IPS-NIHi7 (cell line): ENCODE data around the gene STEAP3.
A peak's percentile ranks its signal among the peaks of the same experiment; 100 is the strongest.

ENCODE experiments used
- DNase-seq: peaks from one replicate; pipeline ENCODE4 v3.0.0; 2012; ENCODE audit warnings: mixed read lengths; ENCODE audit errors: extremely low spot score

Gene STEAP3

DNA sequence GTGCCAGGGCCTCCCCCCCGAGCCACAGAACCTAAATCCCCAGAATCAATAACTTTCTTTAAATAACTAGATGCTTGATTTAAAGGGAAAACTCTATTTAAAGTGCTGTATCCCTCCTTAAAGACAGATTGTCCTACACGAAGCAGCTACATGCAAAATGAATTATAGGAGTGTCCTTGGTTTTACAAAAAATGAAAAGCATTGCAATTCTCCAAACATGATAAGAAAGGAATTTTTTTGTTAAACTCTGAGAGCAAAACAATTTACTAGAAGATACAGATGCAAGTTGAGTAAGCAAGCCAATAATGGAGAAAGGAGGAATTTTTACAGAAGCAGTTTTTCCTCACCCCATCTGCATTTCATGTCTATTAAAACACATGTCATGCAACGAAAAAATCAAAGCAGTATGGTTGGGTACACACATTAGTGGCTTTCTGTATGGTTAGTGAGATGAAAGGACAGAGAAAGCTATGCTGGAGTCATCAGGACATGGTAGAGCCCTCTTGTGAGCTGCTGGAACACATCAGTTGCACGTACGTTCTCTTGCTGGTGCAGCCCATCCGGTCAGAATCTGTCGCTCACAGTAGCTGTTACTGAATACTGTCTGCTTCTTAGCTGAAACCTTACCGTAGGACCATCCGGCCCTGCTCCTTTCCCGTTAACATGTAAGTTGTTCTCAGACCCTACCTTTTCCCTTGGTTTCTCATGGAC, 25.9 kb upstream of the STEAP3 start:
- DNase-seq = no peak

DNA sequence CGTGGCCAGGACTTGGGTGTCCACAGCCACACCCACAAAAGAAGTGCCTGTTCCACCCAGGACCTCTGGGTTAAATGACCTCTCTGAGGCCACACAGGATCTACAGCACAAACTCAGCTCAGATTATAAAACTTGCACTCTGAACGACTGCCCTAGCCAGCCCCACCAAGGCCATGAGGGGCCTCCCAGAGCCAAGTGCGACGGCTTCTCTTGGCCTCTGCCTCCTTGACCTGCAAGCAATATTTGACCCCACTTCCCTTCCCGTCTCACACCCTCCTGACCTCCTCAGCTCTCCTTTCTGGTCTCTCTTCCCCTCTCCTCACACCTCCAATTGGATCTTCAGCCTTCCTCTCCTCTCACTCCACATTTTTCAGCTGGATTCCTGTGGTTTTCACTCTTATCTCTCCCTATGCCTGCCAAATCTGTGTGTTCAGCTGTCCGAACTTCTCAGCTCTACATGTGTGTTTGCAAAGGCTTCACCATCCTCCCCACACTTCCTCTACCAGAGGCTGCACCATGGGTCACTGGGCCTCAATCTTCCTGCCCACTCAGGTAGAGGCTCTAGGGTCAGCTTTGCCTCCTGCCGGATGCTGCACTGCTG, 25.3 kb upstream of the STEAP3 start:
- no peak for DNase-seq

DNA sequence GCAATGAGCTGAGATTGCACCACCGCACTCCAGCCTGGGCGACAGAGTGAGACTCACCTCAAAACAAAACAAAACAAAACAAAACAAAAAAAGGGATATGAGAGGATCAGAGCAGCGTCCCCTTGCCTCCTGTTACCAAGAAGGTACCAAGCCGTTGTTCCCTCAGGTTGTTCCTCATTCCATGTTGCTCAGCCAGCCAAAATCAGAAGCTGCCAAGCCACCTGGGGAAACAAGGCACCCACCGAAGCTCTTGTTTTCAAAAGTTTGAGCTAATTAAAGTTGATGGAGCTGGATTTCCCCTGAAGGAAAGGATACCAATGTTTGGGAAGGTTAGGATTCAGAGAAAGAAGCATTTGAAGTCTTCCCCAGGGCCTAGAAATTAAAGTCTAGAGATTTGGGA, 21.8 kb upstream of the STEAP3 start:
- DNase-seq = no peak

DNA sequence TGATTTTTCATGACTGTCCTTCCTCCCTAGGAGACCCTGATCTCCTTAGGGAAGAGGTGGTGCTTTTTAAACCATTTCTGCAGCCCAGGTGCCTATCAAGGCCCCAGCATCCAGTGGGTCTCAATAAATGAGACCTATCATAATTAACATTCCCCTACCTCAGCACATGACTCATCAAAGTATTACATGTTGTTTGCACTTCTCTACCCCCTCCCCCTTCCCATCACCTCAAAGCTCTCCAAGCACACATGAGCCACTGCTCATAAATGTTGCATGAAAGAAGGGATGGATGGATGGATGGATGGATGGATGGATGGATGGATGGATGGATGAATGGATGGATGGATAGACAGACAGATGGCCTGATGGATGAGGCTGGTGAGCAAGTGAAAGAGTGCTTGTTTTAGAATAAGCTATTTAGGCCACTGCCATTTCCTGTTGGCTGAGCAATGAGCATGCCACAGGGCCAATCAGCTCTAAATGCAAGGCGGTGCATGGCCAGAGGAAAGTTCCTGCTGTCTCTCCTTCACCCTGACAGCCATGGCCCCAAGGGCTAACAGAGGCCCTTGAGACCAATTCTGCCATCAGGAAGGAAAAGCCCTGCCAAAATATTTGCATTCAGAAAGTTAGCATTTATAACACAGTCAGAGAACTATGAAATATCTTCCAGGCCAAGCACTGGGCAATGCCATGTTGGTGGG, 20.9 kb upstream of the STEAP3 start:
- DNase-seq = no peak

DNA sequence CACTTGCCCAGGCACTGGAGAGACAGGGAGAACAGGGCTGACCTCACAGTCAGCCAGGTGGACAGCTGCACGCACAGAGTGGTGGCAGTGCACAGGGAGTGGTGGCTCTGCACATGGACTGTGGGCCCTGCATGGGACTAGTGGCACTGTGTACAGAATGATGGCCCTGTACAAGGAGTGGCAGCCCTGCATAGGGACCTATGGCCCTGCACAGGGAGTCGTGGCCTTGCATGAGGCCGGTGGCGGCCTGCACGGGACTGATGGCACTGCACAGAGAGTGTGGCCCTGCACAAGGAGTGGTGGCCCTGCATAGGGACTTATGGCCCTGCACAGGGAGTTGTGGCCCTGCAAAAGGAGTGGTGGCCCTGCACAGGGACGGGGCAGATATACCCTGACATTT, 19.1 kb upstream of the STEAP3 start:
- DNase-seq = no peak

DNA sequence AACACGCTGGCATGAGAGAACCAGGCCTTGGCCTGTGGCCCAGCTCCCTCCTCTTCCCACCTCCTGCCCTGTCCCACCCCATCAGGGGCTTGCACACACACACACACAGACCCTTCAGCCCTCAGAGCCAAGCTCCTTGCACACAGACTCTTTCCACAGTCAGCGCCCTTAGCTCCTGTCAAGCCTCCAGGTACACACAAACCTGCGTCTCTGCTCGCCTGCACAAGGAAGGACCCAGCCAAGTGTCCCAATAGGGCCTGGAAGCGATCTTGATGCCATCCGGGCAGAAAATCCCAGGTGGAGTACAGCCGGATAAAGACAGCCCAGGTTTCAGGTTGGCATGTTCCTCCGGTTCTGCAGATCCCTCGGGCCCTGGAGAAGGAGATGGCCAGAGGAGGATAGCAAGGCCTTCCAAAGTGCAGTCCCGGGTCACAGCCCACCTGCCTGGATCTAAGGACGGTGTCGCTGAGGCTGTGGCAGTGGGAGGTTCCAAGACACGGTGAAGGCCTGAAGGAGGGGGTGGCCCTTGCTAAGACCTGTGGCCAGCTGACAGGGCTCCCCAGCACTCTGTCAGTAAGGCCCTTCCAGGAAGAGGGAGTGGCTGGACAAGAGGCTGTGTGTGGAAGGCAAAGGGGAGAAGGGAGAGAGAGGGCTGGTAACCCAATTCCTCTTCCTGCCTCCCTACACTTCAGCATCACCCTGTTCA, 18.5 kb upstream of the STEAP3 start:
- no peak for DNase-seq

DNA sequence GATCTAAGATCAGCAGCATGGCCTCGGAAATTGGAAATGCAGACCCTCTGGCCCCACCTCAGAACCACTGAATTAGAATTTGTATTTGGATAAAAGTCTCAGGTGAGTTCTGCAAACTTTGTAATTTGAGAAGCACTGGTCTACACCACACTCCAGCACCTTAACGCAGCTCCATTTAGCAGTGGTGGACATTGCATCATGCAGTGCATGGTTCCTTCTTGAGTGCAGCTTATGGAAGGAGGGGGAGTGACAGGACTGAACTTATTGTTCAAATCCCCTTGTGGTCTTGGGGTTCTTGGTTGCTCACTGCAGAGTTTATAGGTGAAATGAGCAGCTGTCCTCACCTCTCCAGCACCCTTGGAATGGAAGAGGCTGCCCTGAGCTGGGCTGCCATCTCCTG, 17.4 kb upstream of the STEAP3 start:
- no peak for DNase-seq

DNA sequence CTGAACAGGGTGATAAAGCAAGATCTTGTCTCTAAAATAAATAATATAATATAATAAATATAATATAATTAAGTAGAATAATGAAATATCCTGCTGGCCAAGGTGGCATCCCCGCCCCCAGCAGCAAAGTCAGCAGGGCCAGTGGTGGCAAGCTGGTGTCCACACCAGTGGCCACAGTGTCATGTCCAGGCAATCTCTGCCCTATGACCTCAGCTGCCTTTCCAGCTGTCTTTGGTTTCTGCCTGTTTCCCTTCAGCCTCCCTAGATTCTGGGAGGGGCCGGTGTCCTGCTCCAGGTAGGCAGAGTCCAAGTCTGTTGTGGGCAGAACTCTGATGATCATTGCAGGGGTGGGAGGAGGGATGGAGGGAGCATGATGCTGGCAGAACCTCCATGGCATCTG, 16.2 kb upstream of the STEAP3 start:
- DNase-seq = no peak

DNA sequence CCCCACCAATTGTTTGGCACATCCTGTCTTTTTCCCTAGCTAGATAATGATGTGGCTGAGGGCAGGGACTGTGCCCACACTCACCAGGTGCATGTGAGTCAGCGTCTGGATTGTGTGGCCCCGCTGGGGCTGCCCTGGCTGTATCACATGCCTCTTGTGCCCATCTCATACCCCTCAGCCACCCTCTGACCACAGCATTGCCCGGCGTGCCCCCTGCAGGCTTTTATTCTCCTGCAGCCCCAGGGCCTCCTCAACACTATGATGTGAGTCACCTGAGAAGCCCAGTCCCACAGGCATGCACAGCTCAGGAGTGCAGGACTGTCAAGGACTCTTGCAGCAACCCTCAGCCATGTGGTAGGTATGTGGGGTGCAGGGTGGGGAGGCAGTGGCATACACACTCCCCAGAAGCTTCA, 14.8 kb upstream of the STEAP3 start:
- DNase-seq = no peak

DNA sequence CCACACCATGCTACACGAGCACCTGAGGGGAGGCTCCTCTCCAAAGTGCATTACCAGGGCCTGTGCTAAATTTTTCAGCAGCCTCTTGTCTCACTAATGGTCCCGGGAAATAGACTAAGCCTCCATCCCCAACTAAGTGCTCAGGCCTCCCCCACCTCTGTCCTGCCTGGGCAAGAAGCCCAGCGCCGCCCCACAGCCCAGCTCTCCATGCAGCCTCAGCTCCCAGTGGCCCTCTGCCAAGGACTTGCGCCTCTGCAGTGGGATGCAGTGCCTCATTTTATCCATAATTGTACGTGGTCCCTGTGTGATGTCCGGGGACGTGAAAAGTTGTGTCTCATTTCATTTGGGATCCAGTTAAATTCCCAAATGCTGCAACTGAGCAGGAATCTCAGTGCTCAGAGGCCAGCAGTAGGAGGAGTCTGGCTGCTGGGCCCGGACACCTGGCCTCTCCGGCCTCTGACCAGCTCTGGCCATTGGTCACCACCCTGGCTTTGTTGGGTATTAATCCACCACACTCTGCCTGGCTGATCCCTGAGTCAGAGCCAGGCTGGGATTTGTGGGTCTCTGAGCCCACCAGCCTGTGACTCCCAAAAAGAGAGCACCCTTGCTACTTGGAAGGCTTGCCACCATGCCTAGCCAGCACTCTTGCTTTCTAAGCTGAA, 11.4 kb upstream of the STEAP3 start:
- DNase-seq = no peak

DNA sequence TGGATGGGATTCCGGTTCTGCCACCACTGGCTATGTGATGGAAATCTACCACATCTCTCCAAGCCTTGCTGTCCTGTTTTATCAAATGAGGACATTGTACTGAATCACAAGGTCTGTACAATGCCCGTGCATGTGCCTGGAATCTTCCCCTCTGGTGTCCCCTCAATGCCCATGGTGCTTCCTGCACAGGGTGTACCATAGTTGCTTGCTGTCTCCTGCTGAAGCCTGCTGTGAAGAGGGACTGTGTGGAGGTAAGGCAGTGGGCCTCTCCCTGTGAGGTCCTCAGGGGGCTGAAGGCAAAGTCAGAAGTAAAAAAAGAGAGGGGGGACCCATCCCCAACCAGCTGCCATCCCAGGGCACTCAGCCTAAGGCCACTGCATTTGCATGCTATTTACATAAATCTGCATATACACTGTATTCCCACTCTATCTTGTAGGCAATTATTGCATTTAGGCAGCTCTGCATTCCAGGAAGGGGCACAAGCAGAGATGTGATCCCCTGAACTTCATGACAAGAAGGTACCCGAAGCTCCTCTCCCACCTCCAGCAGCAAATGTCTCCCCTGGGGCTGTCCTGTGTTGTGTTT, 9.1 kb upstream of the STEAP3 start:
- no peak for DNase-seq

DNA sequence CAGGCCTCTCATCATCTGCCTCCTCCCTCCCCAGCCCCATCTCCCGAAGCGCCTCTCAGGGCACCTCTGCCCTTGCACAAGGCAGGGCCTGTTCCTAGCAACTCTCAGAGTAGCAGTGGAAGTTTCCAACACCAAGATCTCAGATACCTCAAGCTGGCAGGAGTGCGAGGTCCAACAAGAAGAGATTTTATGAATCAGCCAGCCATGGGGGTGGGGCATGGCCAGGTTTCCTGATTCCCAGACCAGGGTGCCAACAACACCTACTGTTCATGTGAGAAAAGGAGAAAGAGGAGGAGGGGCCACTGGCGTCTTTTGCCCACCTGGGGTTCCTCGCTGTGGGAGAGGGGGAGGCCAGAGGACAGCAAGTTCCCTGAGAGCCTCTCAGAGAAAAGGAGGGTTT, 6.6 kb upstream of the STEAP3 start:
- DNase-seq = no peak

DNA sequence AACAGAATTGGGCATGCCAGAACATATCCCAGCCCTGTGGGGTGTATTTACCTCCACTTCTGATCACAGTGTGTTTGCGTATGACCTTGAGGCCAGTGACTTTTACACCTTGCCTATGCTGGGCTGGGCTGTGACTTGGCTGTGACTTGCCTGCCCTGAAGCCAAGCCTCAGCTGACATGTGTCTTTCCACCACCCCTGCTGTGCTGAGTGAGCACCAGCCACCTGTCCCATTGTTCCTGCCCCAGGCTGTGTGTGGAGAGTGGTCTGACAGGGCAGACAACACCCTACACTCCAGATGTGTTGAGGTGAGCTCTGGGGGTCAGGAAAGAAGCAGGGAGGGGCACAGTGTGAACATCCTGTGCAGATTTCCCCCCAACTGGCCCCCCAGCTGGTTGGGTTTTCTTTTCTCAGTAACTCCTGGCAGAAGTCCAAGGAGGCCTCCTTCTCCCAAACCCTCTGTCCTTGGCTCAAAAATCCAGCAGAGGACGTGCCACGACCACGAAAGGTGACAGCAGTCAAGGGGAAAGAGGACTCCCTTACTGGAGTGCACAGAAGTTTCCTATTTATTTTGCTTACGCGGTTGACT, 5.1 kb upstream of the STEAP3 start:
- peak; percentile 49 for DNase-seq

DNA sequence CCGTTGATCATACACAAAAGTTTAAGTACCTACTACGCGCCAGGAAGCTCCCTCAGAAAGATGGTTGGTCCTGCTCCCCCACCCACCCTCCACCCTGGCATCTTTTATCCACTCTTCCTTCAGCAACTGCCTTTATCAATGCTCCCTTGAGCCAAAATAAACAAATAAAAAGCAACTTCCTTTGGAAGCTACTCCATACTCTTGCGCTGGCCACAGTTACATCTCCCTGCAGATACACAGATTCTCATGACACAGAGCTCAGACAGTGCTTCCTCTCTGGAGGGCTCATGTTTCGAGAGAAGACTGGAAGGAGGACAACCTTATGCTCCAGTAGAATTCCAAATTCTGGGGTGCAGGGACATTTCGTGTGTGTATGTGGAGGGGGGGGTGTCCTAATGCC, 3.8 kb upstream of the STEAP3 start:
- no peak for DNase-seq

DNA sequence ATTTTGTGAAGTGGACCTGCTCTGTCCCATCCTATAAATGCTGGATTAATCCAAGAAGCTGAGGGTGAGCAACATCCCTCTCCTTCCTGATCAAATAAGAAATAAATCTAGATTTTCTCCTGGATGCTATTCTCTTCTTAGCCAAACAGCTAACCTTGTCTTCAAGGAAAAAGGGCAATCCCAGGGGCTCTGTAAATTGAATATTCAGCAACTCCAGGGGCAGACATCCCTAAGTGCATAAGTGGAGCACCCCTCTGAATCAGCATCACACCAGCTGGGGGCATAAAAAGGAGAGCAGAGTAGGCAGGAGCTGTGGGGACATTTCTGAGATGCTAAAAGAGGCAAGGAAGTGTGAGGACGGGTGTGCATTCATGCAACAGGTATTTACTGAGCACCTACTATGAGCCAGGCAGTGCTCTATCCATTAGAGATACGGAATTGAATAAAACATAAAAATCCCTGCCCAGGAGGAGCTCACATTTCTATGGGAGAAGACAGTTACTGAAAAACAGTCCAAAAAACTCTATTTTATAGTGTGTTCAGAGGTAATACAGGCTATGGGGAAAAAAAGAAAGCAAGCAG, 2.8 kb upstream of the STEAP3 start:
- DNase-seq = no peak

DNA sequence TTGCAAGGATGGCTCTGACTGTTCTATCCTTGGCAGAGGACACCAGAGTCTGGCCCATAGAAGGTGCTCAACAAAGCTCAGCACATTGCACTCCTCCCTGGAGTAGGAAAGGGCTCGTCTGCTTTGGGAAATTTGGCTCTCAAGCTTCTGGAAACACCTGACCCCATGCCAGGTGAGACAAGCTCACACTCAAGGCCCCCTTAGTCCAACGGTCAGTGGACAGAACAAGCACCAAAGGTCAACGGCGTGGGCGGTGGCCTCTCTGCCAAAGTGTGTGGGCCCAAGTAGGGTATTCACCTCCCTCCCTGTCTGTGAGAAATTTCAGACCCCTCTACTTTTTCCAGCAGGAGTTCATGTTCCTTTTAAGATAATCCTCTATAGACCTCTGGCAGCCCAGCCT, 2.0 kb upstream of the STEAP3 start:
- DNase-seq = no peak

DNA sequence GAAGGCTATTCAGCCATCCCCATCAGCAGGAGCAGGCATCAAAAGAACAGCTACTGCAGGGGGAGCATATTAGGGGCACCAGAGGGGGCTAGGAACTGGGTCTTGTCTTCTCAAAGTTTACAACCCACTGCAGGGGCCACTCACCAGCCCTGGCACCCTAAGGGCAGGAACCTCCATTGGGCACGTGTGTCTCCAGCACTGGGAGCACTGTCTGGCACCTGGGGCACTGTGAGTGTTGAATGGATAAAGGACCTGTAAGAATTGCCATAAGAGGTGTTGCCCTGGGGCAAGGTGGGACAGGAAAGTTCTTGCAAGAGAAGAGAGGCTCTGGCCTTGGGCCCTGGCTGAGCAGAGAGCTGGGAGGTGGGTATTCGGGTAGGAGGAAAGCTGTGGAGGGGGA, 1.4 kb upstream of the STEAP3 start:
- DNase-seq = no peak

DNA sequence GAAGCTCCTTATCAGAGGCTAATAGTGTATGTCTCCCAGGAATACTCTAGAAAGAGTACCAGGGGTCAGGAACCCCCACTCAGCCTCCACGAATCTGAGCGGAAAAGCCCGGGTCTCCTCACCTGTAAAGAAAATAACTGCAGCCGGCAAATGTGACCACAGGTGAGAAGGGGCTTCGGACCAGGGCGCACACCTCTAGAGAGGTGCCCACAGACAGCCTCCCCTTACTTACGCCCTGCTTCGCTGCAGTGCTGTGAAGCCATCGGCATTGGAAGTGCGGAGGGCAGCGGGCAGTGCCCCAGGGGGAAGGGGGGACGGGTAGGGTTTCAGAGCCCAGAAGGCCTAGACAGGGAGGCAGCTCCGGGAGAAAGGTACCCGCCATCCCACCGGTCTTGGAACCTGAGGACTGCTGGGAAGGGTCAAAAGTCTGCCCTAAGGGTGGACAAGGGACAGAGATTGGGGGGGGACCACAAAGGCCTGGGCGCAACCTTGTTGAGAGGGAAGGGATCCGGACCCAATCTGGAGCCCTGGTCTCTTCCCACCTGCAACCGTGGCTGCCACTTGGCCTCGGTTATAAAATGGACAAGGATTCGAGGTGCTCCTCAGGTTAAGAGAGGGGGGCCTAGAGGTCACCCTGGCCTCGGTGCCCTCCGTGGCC, 642 bp upstream of the STEAP3 start:
- no peak for DNase-seq

DNA sequence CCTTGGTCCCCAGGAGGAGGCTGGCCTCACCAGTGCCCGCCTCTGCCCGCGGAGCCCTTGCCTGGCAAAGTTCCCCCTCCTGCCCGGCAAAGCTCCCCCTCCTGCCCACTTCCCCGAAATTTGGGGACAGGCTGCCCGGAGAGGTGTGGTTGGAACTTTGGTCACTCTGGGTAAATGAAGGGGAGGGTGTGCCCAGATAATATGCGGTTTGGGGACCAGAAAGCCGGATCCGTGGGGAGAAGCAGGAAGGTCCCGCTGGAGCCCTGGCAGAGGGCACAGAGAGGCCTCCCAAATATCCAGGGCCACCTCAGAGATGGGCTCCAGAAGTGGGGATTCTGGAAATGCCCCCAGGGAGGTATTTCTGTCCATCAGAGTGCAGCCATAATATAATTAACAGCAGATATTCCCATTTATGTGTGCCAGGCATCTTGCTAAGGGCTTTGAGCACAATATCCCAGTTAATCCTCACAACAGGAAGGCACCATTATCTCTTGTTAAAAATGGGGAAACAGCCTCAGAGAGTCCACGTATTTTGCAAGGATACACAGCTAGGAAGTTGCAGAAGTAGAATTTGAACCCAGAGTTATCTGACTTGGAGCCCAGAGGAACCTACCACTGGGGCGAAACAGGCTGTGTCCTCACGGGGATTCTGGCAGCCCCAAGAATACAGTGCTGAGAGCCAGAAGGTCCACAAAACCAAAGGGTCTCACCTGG, 914 bp downstream of the STEAP3 start:
- DNase-seq = no peak
